Hepatic stellate cell (primary cell): ENCODE measurements around the gene PROC.
"Not testable (repeated sequence)": the region's sequence is repeated elsewhere in the genome, so short reads cannot be mapped to it uniquely, and the experiment has no call there.

Experiments
- DNase-seq: peaks from one replicate; pipeline ENCODE4 v3.0.0; 2011; ENCODE audit warnings: low spot score

The PROC gene

GRCh38 chr2:127428057-127428814 lies 10.0 kb downstream of the PROC start:
- DNase-seq: no peak

DNA sequence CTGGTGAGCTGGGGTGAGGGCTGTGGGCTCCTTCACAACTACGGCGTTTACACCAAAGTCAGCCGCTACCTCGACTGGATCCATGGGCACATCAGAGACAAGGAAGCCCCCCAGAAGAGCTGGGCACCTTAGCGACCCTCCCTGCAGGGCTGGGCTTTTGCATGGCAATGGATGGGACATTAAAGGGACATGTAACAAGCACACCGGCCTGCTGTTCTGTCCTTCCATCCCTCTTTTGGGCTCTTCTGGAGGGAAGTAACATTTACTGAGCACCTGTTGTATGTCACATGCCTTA lies 10.5 kb downstream of the PROC start:
- no peak for DNase-seq

GRCh38 chr2:127429291-127429690 lies 11.1 kb downstream of the PROC start:
- no peak for DNase-seq

DNA sequence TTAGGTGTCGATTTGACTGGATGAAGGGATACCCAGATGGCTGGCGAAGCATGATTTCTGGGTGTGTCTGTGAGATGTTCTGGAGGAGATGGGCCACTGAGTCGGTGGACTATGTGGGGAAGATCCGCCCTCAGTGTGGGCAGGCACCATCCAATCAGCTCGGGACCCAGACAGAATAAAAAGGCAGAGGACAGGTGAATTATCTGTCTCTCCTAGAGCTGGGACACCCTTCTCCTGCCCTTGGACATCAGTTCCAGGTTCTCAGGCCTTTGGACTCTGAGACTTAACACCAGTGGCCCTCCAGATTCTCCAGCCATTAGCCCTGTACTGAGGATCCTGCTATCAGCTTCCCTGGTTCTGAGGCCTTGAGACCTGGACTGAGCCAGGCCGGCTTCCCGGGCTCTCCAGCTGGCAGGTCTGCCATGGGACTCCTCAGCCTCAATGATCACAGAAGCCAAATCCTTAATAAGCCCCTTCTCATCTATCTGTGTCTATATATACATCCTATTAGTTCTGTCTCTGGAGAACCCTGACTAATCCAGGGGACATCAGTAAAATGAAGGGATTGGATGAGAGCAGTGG lies 11.7 kb downstream of the PROC start:
- DNase-seq: no peak

- no peak for DNase-seq
Measured at GRCh38 chr2:127431408-127432023, 13.3 kb downstream of the PROC start.

DNA sequence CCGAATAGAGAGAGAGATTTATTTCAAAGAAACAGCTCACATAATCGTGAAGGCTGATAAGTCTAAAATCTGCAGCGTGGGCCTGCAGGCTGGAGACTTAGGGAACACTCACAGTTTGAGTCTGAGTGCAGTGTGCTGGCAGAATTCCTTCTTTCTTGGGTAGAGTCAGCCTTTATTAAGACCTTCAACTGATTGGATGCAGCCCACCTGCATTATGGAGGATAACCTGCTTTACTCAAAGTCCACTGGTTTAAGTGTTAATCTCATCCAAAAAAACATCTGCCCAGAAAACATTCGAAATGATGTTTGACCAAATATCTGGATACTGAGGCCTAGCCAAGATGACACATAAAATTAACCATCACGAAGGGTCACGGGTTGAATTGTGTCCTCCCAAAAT lies 16.3 kb downstream of the PROC start:
- DNase-seq: no peak

DNA sequence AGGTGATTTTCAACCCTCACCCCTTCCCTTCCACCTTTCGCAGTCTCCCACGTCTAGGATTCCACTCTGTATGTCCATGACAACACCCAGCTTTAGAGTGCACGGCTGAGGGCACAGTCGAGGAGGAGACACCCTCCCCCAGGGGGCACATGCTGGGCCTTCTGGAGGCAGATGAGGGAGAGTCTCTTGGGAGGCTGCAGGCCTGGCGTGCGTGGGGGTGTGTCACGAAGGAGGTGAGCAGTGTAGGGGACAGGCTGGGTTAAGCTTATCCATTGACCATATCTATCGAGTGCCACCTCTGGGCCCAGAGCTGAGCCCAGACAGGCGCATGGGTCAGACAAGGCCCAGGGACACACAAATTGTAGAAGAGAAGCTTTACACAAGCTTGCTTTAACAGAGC lies 18.8 kb downstream of the PROC start:
- no peak for DNase-seq

DNA sequence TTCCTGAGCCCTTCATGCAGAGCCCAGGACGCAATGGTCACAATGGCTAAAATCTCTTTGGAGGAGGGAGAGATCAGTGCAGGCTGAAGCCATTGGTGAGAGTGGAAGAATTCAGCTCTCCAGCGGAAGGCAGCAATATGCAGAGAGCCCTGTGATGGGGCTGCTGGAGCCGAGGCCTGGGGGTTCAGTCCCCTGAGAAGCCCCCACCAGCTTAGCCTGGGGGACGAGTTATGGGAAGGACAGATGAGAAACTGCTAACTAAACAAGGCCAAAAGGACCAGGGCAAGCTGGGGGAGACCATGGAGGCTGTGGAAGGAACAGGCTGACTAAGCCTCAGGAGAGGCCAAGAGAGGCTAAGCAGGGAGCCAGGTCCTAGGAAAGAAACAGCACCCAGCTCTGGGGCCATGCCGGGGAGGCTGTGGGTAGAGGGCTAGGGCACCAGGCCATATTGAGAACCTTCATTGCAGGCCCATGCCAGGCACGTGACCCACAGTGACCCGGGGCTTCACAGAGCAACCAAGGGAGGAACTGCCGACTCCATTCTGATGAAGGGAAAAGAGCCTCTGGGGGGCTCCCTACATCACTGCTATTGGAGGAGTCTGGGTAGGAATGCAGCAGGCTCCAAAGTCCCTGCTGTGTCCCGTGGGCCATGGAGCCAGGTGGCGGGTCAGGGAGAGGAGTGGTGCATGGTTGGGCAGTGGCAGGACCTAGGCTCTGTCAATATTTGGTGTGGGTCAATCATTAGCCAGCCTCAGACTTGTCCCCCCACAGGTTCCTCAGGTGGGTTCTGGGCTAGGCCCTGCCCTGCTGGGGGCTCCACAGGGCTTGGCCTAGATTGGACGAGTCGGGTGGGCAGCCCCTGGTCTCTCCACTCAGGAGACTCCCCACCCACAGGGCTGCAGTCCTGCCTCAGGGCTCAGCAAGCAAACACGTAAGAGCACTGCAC lies 19.8 kb downstream of the PROC start:
- no peak for DNase-seq

- DNase-seq: no peak
Measured at GRCh38 chr2:127439343-127439742, 21.1 kb downstream of the PROC start.

DNA sequence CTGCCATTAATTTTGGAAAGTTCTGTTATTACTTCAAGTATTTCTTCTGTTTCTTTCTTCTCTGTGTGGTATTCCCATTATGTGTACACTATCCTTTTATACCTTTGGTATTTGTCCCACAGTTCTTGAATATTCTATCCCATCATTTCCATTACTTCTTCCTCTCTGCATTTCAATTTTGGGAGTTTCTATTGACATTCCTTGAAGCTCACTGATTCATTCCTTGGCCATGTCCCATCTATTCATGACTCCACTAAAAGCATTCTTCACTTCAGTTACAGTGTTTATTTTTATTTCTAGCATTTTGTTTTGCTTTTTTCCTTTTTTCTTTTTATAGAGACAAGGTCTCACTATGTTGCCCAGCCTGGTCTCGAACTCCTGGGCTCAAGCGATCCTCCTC lies 30.3 kb downstream of the PROC start:
- DNase-seq: peak; percentile 52

DNA sequence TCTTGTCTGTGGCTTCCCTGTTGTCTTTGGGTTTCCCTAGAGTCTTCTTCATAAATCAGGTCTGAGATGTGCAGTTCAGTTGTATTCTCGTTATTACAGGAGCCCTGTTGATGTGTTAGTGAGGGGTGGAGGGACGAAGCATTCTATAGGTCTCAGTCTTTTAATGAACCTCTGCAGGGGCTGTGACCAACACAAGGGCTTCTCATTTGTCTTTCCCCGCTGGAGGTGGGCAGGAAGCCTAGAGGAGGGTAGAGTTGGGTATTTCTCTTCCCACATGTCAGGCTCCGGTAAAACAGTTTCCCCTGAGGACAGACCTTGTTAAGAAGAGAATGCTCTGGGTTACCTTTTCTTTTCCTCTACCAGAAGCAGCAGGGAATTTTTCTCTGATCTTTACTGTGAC lies 31.2 kb downstream of the PROC start:
- no peak for DNase-seq

DNA sequence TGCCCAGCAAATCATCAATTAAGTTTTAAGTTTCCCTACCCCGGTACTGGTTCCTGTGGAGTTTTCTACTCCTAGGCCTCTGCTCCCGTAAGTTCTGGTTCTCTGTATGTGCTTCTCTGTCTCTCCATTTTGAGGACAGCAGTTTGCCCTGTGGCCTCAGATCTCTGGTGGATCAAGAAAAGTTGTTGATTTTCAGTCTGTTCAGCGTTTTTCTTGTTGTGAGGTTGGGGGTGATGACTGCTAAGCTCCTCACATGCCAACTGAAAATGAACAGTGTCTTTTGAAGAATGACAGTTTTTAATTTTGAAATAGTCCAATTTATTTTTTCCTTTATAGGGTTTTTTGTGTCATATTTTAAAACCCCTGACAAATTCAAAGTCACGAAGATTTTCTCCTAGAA lies 31.7 kb downstream of the PROC start:
- no peak for DNase-seq

- DNase-seq: no peak
Measured at GRCh38 chr2:127451981-127452380, 33.8 kb downstream of the PROC start.

DNA sequence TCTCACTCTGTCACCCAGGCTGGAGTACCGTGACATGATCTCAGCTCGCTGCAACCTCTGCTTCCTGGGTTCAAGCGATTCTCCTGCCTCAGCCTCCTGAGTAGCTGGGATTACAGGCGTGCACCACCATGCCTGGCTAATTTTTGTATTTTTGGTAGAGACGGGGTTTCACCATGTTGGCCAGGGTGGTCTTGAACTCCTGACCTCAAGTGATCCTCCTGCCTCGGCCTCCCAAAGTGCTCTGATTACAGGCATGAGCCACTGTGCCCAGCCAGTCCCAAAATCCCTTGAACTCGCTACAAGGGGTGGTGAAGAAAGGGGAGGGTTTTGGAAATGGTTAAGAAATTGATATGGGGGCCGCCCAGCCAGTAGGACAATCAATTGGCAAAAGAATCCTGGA lies 34.2 kb downstream of the PROC start:
- DNase-seq: not testable (repeated sequence)

- DNase-seq: no peak
Measured at GRCh38 chr2:127453013-127453391, 34.8 kb downstream of the PROC start.

- DNase-seq: peak; percentile 19
Measured at GRCh38 chr2:127453392-127454171, 35.4 kb downstream of the PROC start.

GRCh38 chr2:127454595-127455565 lies 36.7 kb downstream of the PROC start:
- DNase-seq: no peak

DNA sequence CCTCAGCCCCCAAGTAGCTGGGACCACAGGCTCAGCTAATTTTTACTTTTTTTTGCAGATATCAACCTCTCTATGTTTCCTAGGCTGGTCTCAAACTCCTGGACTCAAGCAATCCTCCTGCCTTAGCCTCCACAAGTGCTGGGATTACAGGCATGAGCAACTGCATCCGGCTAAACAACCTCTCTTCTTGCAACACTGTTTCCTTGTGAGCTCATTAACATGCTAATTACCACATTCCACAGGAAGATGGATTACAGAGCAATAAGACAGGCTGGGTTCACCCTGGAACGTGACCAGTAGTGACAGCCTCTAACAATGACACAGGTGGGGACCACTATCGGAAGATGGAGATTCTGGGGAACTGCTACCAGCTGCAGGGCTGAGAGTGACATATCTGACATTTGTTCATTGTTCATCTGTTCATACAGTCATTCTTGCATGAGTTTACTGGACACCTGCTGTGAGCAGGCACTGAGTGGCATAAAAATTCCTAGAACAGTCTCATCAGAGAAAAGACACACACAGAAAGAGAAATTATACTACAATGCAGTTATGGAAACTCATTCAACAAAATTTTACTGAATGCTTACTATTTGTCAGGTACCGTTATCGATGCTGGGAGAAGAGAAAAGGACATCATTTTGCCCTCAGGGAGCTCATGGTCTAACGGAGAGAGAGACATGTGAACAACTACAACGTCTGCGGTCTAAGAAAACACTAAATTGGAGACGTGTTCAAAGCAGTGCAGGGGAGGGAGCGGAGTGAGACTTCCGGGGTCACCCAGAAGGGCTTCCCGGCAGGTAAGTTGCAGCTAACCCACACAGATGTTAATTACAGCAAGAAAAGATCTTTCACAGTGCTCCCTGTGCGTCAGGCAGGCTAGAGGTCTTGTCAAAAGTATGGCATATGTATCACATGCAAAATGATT lies 37.6 kb downstream of the PROC start:
- no peak for DNase-seq

DNA sequence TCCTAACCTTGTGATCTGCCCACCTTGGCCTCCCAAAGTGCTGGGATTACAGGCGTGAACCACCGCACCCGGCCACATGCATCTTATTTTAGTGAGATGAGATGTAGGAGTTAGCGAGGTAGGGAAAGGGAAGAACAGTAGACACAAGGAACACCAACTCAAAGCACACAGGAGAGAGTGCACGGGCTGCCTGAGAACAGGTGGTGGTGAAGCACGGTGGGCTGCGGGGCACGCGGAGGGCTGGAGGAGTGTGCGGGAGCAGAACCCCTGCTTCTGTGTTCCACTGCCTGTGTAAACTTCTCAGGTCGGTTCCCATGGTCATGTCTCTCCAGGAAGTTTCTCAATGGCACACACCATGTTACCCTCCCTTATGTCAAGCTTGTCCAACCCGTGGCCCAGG lies 38.7 kb downstream of the PROC start:
- DNase-seq: no peak

DNA sequence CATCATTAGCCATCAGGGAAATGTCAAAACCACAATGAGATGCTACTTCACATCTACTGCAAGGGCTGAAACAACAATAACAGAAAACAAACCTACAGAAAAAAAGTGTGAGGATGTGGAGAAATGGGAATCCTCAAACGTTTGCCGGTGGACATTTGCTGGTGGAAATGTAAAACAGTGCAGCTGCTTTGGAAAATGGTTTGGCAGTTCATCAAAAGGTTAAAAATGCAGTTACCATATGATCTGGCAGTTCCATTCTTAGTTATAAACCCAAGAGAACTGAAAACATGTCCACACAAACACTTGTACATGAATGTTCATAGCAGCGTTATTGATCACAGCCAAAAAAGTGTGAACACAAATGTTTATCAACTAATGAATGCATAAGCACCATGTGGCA lies 44.2 kb downstream of the PROC start:
- no peak for DNase-seq
